GM12892 (cell line): Measurements from ENCODE around the gene FBXW2.
A peak's percentile ranks its signal among the peaks of the same experiment; 100 is the strongest.

Experiments
- DNase-seq: peaks from one replicate; pipeline ENCODE4 v3.0.0; 2011; ENCODE audit not compliant: insufficient read length
- FAIRE-seq: peaks from 2 replicates; lab custom pipeline; 2011; peaks lifted over from hg19 to GRCh38; lab: Jason Lieb, UNC
- POLR2A ChIP-seq: IDR thresholded peaks from 2 replicates; pipeline ENCODE4 v1.6.1; 2011; ENCODE audit warnings: low read depth, low read length, control low read depth
- POLR2AphosphoS5 ChIP-seq: IDR thresholded peaks from 2 replicates; pipeline ENCODE4 v1.6.1; 2011; ENCODE audit warnings: low read depth, low read length, control low read depth
- TAF1 ChIP-seq: IDR thresholded peaks from 2 replicates; pipeline ENCODE4 v1.6.1; 2011; ENCODE audit warnings: low read depth, mild to moderate bottlenecking, control low read depth, low read length, borderline replicate concordance

The FBXW2 gene

GRCh38 chr9:120735415-120736126, 57.6 kb downstream of the FBXW2 start:
- TF ChIP-seq POLR2AphosphoS5 (no peak), TAF1 (no peak), POLR2A (no peak)
- FAIRE-seq (no peak), DNase-seq (no peak)

GRCh38 chr9:120734607-120735410, 58.4 kb downstream of the FBXW2 start:
- DNase-seq (no peak), FAIRE-seq (no peak)
- TF ChIP-seq POLR2A (no peak), POLR2AphosphoS5 (no peak), TAF1 (no peak)

- FAIRE-seq, result no peak
Measured at GRCh38 chr9:120733190-120733589, 60.0 kb downstream of the FBXW2 start.

GRCh38 chr9:120730654-120731514, 62.3 kb downstream of the FBXW2 start:
- DNase-seq, result no peak
- no peak for FAIRE-seq
- TF ChIP-seq TAF1, result no peak
- no peak for TF ChIP-seq POLR2AphosphoS5
- no peak for TF ChIP-seq POLR2A

More at GRCh38 chr9:120733190-120733589, 60.0 kb downstream of the FBXW2 start:
- TF ChIP-seq TAF1, result no peak
- DNase-seq, result no peak

- no peak for TF ChIP-seq POLR2A
- no peak for TF ChIP-seq TAF1
- no peak for TF ChIP-seq POLR2AphosphoS5
- FAIRE-seq (no peak), DNase-seq (no peak)
Measured at GRCh38 chr9:120729791-120730241, 63.4 kb downstream of the FBXW2 start.

GRCh38 chr9:120726484-120726883, 66.7 kb downstream of the FBXW2 start:
- DNase-seq (no peak), FAIRE-seq (peak; percentile 17)
- TF ChIP-seq POLR2AphosphoS5, result no peak
- no peak for TF ChIP-seq TAF1
- TF ChIP-seq POLR2A, result no peak

- no peak for TF ChIP-seq POLR2A
- FAIRE-seq (no peak), DNase-seq (no peak)
Measured at GRCh38 chr9:120725907-120726306, 67.3 kb downstream of the FBXW2 start.

GRCh38 chr9:120724757-120725400, 68.3 kb downstream of the FBXW2 start:
- FAIRE-seq (no peak), DNase-seq (no peak)
- TF ChIP-seq TAF1 (no peak), POLR2A (no peak), POLR2AphosphoS5 (no peak)

GRCh38 chr9:120723565-120723964, 69.7 kb downstream of the FBXW2 start:
- DNase-seq (no peak), FAIRE-seq (no peak)
- TF ChIP-seq POLR2AphosphoS5, result no peak
- no peak for TF ChIP-seq POLR2A
- no peak for TF ChIP-seq TAF1

GRCh38 chr9:120720404-120720803, 72.8 kb downstream of the FBXW2 start:
- TF ChIP-seq POLR2AphosphoS5, result no peak
- TF ChIP-seq POLR2A, result no peak
- no peak for TF ChIP-seq TAF1
- DNase-seq (no peak), FAIRE-seq (no peak)

- no peak for FAIRE-seq
- no peak for DNase-seq
- TF ChIP-seq POLR2AphosphoS5 (no peak), POLR2A (no peak), TAF1 (no peak)
Measured at GRCh38 chr9:120718316-120718715, 74.9 kb downstream of the FBXW2 start.
